Endothelial cell (in vitro differentiated cells): ENCODE data around the gene SLMAP. TPM values are rescaled to one million over a fixed set of nuclear protein-coding genes. Genes with fewer than 3 reads are reported as not detected.

ENCODE experiments used
- DNase-seq: peaks from one replicate; pipeline ENCODE4 v3.0.0; 2021; ENCODE audit warnings: low spot score
- H3K27ac Mint-ChIP-seq: one replicate; pipeline ENCODE4 v1.8.0; 2021; ENCODE audit warnings: mixed read lengths, inconsistent platforms; ENCODE audit not compliant: unreplicated experiment
- H3K27me3 Mint-ChIP-seq: one replicate; pipeline ENCODE4 v1.8.0; 2021; ENCODE audit warnings: mild to moderate bottlenecking, moderate library complexity, mixed read lengths, inconsistent platforms; ENCODE audit not compliant: unreplicated experiment
- H3K36me3 Mint-ChIP-seq: one replicate; pipeline ENCODE4 v1.8.0; 2021; ENCODE audit warnings: mild to moderate bottlenecking, low read depth, mixed read lengths, inconsistent platforms; ENCODE audit not compliant: unreplicated experiment
- H3K4me1 Mint-ChIP-seq: one replicate; pipeline ENCODE4 v1.8.0; 2021; ENCODE audit warnings: mild to moderate bottlenecking, mixed read lengths, inconsistent platforms; ENCODE audit not compliant: unreplicated experiment
- H3K4me3 Mint-ChIP-seq: one replicate; pipeline ENCODE4 v1.8.0; 2021; ENCODE audit warnings: mild to moderate bottlenecking, mixed read lengths, inconsistent platforms; ENCODE audit not compliant: unreplicated experiment
- H3K9me3 Mint-ChIP-seq: one replicate; pipeline ENCODE4 v1.8.0; 2021; ENCODE audit warnings: mixed read lengths, inconsistent platforms; ENCODE audit not compliant: unreplicated experiment
- CTCF ChIP-seq: fragments of 200-600 bp; sonication (generic); IDR thresholded peaks from one replicate; pipeline ENCODE4 v1.5.0; 2021; ENCODE audit warnings: antibody characterized with exemption; ENCODE audit not compliant: unreplicated experiment
- total RNA-seq: library from RNA; stranded (reverse); fragmentation: NEBNext Ultra II Directional; extraction: Animal tissue kit (Norgen Biotek cat#: 25700); gene quantifications from one replicate; pipeline ENCODE4 v1.2.1, GENCODE V29; 2021; ENCODE audit not compliant: unreplicated experiment

SLMAP gene
- total RNA-seq, 1 donor from 2014 or later = 45.7 TPM

- no peak for DNase-seq
- Mint-ChIP-seq H3K4me1 (no peaks in the 10 kb centered on the region), H3K36me3 (no peaks in the 10 kb centered on the region), H3K4me3 (no peak overlapping the region), H3K27me3 (no peaks in the 10 kb centered on the region), H3K9me3 (no peaks in the 10 kb centered on the region), H3K27ac (no peak overlapping the region)
- TF ChIP-seq CTCF = no peak
These were observed 40.4 kb upstream of the SLMAP start for GRCh38 chr3:57715686-57716085.

GRCh38 chr3:57717205-57717868 lies 38.8 kb upstream of the SLMAP start:
- Mint-ChIP-seq H3K27ac (no peak overlapping the region), H3K9me3 (no peaks in the 10 kb centered on the region), H3K4me3 (no peak overlapping the region), H3K27me3 (no peaks in the 10 kb centered on the region), H3K4me1 (no peaks in the 10 kb centered on the region), H3K36me3 (no peaks in the 10 kb centered on the region)
- no peak for DNase-seq
- TF ChIP-seq CTCF = no peak

DNA sequence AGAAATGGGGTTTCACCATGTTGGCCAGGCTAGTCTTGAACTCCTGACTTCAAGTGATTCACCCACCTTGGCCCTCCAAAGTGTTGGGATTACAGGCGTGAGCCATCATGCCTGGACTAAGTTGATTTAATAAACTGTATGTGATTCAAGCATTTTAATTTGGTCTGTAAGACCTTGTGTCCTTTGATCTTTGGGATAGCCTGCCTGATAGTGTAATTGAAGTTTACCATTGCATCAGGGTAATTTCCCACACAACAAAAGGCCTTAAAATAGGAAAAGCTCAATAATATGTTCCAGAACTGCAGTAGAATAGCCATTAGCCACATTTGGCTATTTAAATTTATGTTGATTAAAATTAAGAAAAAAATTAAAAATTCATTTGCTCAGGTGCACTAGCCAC lies 38.0 kb upstream of the SLMAP start:
- H3K9me3 Mint-ChIP-seq = no peaks in the 10 kb centered on the region
- no peak for DNase-seq
- H3K4me1 Mint-ChIP-seq = no peaks in the 10 kb centered on the region
- no peaks in the 10 kb centered on the region for H3K36me3 Mint-ChIP-seq
- no peak for TF ChIP-seq CTCF
- H3K4me3 Mint-ChIP-seq = no peak overlapping the region
- H3K27me3 Mint-ChIP-seq = no peaks in the 10 kb centered on the region
- H3K27ac Mint-ChIP-seq = no peak overlapping the region

DNA sequence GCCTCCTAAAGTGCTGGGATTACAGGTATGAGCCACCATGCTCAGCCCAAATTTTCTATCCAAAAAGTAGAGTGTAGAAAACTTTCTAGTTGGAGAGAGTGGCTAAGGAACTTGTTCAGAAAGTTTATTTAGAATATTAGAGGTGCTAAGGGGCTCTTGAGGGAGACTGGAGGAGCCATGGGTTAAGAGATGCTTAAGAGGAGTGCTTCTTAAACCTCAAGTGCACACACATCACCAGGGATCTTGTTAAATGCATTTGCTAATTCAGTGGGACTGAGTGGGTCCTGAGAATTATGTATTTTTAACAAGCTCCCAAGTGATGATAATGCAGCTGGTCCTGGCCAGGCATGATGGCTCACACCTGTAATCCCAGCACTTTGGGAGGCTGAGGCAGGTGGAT lies 29.7 kb upstream of the SLMAP start:
- Mint-ChIP-seq H3K27ac (no peak overlapping the region), H3K27me3 (peaks cover 1% of the 10 kb centered on the region), H3K36me3 (no peaks in the 10 kb centered on the region), H3K4me1 (no peaks in the 10 kb centered on the region), H3K9me3 (no peaks in the 10 kb centered on the region), H3K4me3 (no peak overlapping the region)
- TF ChIP-seq CTCF = no peak
- DNase-seq = no peak

- Mint-ChIP-seq H3K4me3 (no peak overlapping the region), H3K9me3 (no peaks in the 10 kb centered on the region), H3K27ac (no peak overlapping the region), H3K36me3 (no peaks in the 10 kb centered on the region), H3K4me1 (no peaks in the 10 kb centered on the region), H3K27me3 (peaks cover 1% of the 10 kb centered on the region)
- DNase-seq = no peak
- no peak for TF ChIP-seq CTCF
These were observed 29.0 kb upstream of the SLMAP start for GRCh38 chr3:57727106-57727505.
